K562 (cell line): ENCODE data around the gene TRIM10. TPM values are rescaled to one million over a fixed set of nuclear protein-coding genes. Genes with fewer than 3 reads are reported as not detected.

ENCODE experiments used
- ATAC-seq: fragments of 200-7000 bp; cut with Tn5 transposase; 3 replicates; pipeline ENCODE4 v1.9.1; 2020; ENCODE audit warnings: moderate library complexity
- BruUV-seq: library from RNA; stranded (reverse); fragments of 400-500 nt; replicated peaks from 2 replicates; lab custom pipeline; 2021; lab: Mats Ljungman, UMichigan
- CTCF ChIA-PET: fragments of 300-600 bp; formaldehyde crosslinking; extraction: SDS; loops from one replicate; lab custom pipeline; 2021; ENCODE audit warnings: low intra/inter-chr PET ratio; lab: Yijun Ruan, JAX
- POLR2A ChIA-PET: fragments of 300-600, 350-650 bp; sonication (Branson Sonifier 250); formaldehyde crosslinking; extraction: SDS; loops from one replicate; lab custom pipeline; 2021; ENCODE audit warnings: antibody characterized with exemption, inconsistent platforms; lab: Yijun Ruan, JAX
- DNase-seq, 4 experiments: peaks; one replicate each; pipeline versions ENCODE4 v3.0.0 to v3.0.0-alpha.2; 2011 to 2018; ENCODE audit warnings: low spot score in 3 of 4, mixed read lengths in 3 of 4; ENCODE audit errors: extremely low read depth in 1 of 4
- FAIRE-seq: peaks from 2 replicates; lab custom pipeline; 2011; peaks lifted over from hg19 to GRCh38; lab: Jason Lieb, UNC
- H2AFZ ChIP-seq: 2 replicates; pipeline ENCODE4 v1.6.0; 2011; ENCODE audit warnings: low read depth, low read length, control low read depth, inconsistent platforms
- H3K27ac ChIP-seq: fragments of 200-600 bp; 3 replicates; pipeline ENCODE4 v1.8.0; 2011; ENCODE audit warnings: low read depth, mild to moderate bottlenecking, control low read depth, inconsistent platforms, low read length, moderate library complexity, mixed read lengths; ENCODE audit errors: extremely low read depth
- H3K27me3 ChIP-seq, 2 experiments: fragments of 300-600 bp in 1 of 2; 2 replicates in 1 of 2; 3 replicates in 1 of 2; pipeline versions ENCODE4 v1.6.0 to v1.8.0; 2011; ENCODE audit warnings: inconsistent platforms in 2 of 2, low read length in 2 of 2, mild to moderate bottlenecking in 1 of 2, mixed read lengths in 1 of 2, moderate library complexity in 1 of 2; ENCODE audit not compliant: control insufficient read depth in 2 of 2, insufficient read depth in 2 of 2
- H3K36me3 ChIP-seq: fragments of 300-600 bp; 3 replicates; pipeline ENCODE4 v1.8.0; 2011; ENCODE audit warnings: mild to moderate bottlenecking, low read length, inconsistent platforms; ENCODE audit not compliant: control insufficient read depth, insufficient read depth
- H3K4me1 ChIP-seq, 2 experiments: fragments of 200-600 bp in 1 of 2; replicated peaks in 1 of 2; 2 replicates in 1 of 2; 3 replicates in 1 of 2; pipeline versions ENCODE4 v1.5.1 to v1.8.0; 2011; ENCODE audit warnings: inconsistent platforms in 2 of 2, low read length in 2 of 2, mild to moderate bottlenecking in 1 of 2, mixed read lengths in 1 of 2, moderate library complexity in 1 of 2; ENCODE audit not compliant: control insufficient read depth in 2 of 2, insufficient read depth in 2 of 2
- H3K4me2 ChIP-seq: 2 replicates; pipeline ENCODE4 v1.6.1; 2011; ENCODE audit warnings: low read length, control low read depth, inconsistent platforms, mixed read lengths; ENCODE audit not compliant: insufficient read depth
- H3K4me3 ChIP-seq: fragments of 200-600 bp; sonication (generic), shearing (Covaris generic); 2 replicates; pipeline ENCODE4 v1.5.1; 2016; ENCODE audit warnings: control low read depth, inconsistent platforms
- H3K79me2 ChIP-seq: fragments of 200-600 bp; 3 replicates; pipeline ENCODE4 v1.8.0; 2011; ENCODE audit warnings: low read length, inconsistent platforms; ENCODE audit not compliant: control insufficient read depth, insufficient read depth
- H3K9ac ChIP-seq, 2 experiments: 2 replicates each; pipeline versions ENCODE4 v1.6.0 to v1.6.1; 2011; ENCODE audit warnings: low read depth in 2 of 2, low read length in 2 of 2, control low read depth in 1 of 2, inconsistent platforms in 1 of 2, mild to moderate bottlenecking in 1 of 2, mixed read lengths in 1 of 2; ENCODE audit not compliant: insufficient read depth in 1 of 2
- H3K9me1 ChIP-seq: one replicate; pipeline ENCODE4 v1.6.0; 2011; ENCODE audit warnings: inconsistent platforms, mild to moderate bottlenecking, low read length, moderate library complexity; ENCODE audit not compliant: control insufficient read depth, insufficient read depth
- H3K9me3 ChIP-seq: replicated peaks from 2 replicates; pipeline ENCODE4 v1.5.1; 2011; ENCODE audit warnings: low read depth, low read length, inconsistent platforms; ENCODE audit not compliant: control insufficient read depth, insufficient read depth
- H4K20me1 ChIP-seq: replicated peaks from 2 replicates; pipeline ENCODE4 v1.6.1; 2011; ENCODE audit warnings: low read length, inconsistent platforms, mixed read lengths; ENCODE audit not compliant: control insufficient read depth, insufficient read depth
- ATF1 ChIP-seq, 2 experiments: fragments of 450-650 bp in 1 of 2; IDR thresholded peaks; 2 replicates each; pipeline ENCODE4 v1.6.1; 2016; ENCODE audit warnings: missing compliant biosample characterization in 1 of 2, missing genetic modification characterization in 1 of 2
- CBX3 ChIP-seq, 2 experiments: IDR thresholded peaks; 1 replicate in 1 of 2; 2 replicates in 1 of 2; pipeline ENCODE4 v1.6.1; 2012; ENCODE audit warnings: inconsistent platforms in 2 of 2, low read length in 2 of 2, borderline replicate concordance in 1 of 2, control low read depth in 1 of 2
- CXXC5 ChIP-seq: fragments of 250-450 bp; sonication (Bioruptor Pico); IDR thresholded peaks from 2 replicates; pipeline ENCODE4 v1.8.0; 2022; ENCODE audit warnings: inconsistent platforms, mild to moderate bottlenecking, moderate library complexity
- E2F3 ChIP-seq: fragments of 250-450 bp; sonication (Bioruptor Pico); IDR thresholded peaks from 2 replicates; pipeline ENCODE4 v1.4.0; 2020; ENCODE audit warnings: mild to moderate bottlenecking
- FOXA1 ChIP-seq: fragments of 450-650 bp; IDR thresholded peaks from 2 replicates; pipeline ENCODE4 v1.6.1; 2016; ENCODE audit warnings: mild to moderate bottlenecking, borderline replicate concordance
- JUNB ChIP-seq: fragments of 450-650 bp; formaldehyde crosslinking; conservative IDR thresholded peaks from 2 replicates; pipeline ENCODE4 v1.4.0; 2020; ENCODE audit warnings: mild to moderate bottlenecking
- KAT2B ChIP-seq: IDR thresholded peaks from one replicate; pipeline ENCODE4 v1.6.1; 2012; ENCODE audit warnings: low read depth, mild to moderate bottlenecking, control low read depth, inconsistent platforms, low read length, moderate library complexity
- POLR3G ChIP-seq: IDR thresholded peaks from 2 replicates; pipeline ENCODE4 v1.6.1; 2011; ENCODE audit not compliant: insufficient read length, insufficient replicate concordance; ENCODE audit errors: extremely low read depth
- PPARD ChIP-seq: fragments of 250-450 bp; sonication (Bioruptor Pico); IDR thresholded peaks from 2 replicates; pipeline ENCODE4 v1.8.0; 2022; ENCODE audit warnings: inconsistent platforms, mild to moderate bottlenecking, moderate library complexity
- SOX6 ChIP-seq: fragments of 450-650 bp; IDR thresholded peaks from 2 replicates; pipeline ENCODE4 v1.6.1; 2014; ENCODE audit warnings: mild to moderate bottlenecking
- STAG1 ChIP-seq: sonication (generic); formaldehyde crosslinking; IDR thresholded peaks from 2 replicates; pipeline ENCODE4 v1.5.0; 2020; ENCODE audit warnings: missing genetic modification reagents, borderline replicate concordance
- TRIM28 ChIP-seq: fragments of 450-650 bp; IDR thresholded peaks from 2 replicates; pipeline ENCODE4 v1.6.1; 2017
- XRCC5 ChIP-seq: fragments of 200-400 bp; formaldehyde crosslinking; IDR thresholded peaks from 2 replicates; pipeline ENCODE4 v1.6.1; 2017; ENCODE audit warnings: low read depth, mild to moderate bottlenecking, low read length
- ZC3H11A ChIP-seq: IDR thresholded peaks from 2 replicates; pipeline ENCODE4 v1.6.1; 2012; ENCODE audit warnings: low read depth, low read length, improper control_type of control experiment
- ZNF143 ChIP-seq: sonication (generic); formaldehyde crosslinking; IDR thresholded peaks from 2 replicates; pipeline ENCODE4 v1.9.0; 2022; ENCODE audit warnings: mild to moderate bottlenecking, missing genetic modification reagents
- ZNF583 ChIP-seq: fragments of 250-450 bp; sonication (Bioruptor Pico); IDR thresholded peaks from 2 replicates; pipeline ENCODE4 v1.4.0; 2020
- ZNF75A ChIP-seq: fragments of 450-650 bp; formaldehyde crosslinking; IDR thresholded peaks from 2 replicates; pipeline ENCODE4 v1.4.0; 2020; ENCODE audit warnings: mild to moderate bottlenecking
- WGBS: fragments of 100-300 bp; shearing (Covaris generic); methylation state at CpG from one replicate; pipeline ENCODE4 v1.1.6; 2016; ENCODE audit warnings: low coverage, mixed read lengths; ENCODE audit not compliant: insufficient coverage; ENCODE audit errors: missing lambda C conversion rate; 5-methylcytosine and 5-hydroxymethylcytosine counted together
- in situ Hi-C: fragments of 300-500 bp; cut with MboI; formaldehyde crosslinking; loops from 4 replicates; pipeline ENCODE4 v1.15.0; 2018; ENCODE audit warnings: inconsistent platforms, mixed read lengths
- intact Hi-C: fragments of 100-400 bp; cut with micrococcal nuclease; formaldehyde crosslinking; loops from 2 replicates; pipeline ENCODE4 v1.14.2; 2022
- polyA plus RNA-seq, 8 experiments: library from polyadenylated mRNA; depleted of rRNA in 4 of 8; stranded (reverse) in 5 of 8; unstranded in 3 of 8; fragments of >200 nt; fragmentation: Nextera tagmentation in 2 of 8; fragmentation: Illumina TruSeq in 1 of 8; extraction: Ambion mirVana in 2 of 8; extraction: Trizol in 1 of 8; gene quantifications; 2 replicates each; pipeline versions ENCODE4 v1.2.1 to v1.2.3, GENCODE V29; 2011 to 2014; ENCODE audit warnings: inconsistent platforms in 1 of 8, missing spikeins in 1 of 8
- total RNA-seq, 7 experiments: library from RNA; depleted of rRNA in 6 of 7; stranded (reverse); fragments of >200 nt in 6 of 7; fragmentation: Illumina TruSeq in 2 of 7; extraction: Trizol in 2 of 7; gene quantifications; 2 replicates each; pipeline versions ENCODE4 v1.2.1 to v1.2.3, GENCODE V29; 2011 to 2021; ENCODE audit warnings: low replicate concordance in 1 of 7
- TF ChIP-seq, protein P1 (sequence below): fragments of 450-650 bp; formaldehyde crosslinking; IDR thresholded peaks from 2 replicates; pipeline ENCODE4 v1.4.0; 2020; ENCODE audit warnings: mild to moderate bottlenecking

The TRIM10 gene
- total and polyA plus RNA-seq, 9 of the 15 experiments (the other 6 are each of a cell fraction or from before 2014, with no cell fraction given): 0.15 to 0.90 (median 0.36) TPM

DNA sequence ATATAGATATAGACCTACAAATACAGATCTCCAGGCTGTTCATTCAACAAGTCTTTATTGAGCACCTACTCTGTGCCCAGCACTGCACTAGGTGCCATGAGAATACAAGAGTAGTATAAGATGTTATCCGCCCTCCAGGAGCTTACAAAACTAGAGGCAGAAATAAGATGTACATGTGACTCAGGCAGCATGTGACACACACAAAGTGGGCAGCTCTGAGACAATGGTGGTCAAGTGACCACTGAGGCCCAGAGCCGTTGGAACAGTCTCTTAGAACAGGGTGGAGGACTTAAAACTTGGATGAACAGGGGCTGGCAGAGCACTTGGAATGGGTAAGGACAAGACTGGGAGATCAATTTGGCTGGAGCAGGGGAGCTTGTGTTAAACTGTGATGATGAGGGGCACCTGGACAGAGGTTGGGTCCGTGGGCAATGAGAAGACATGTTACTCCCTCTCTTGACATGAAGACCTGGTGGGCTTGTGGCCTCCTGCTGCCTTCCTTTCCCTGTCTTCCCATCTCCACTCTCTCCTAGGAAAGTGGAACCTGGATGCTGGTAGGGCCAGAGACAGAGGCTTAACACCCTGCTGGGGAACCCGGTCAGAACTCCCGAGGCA lies 23.5 kb upstream of the TRIM10 start:
- intact Hi-C loops (no loop called here), in situ Hi-C loops (no loop called here)
- TF ChIP-seq ZC3H11A (no peak), E2F3 (no peak), JUNB (no peak), ZNF583 (no peak)
- TF ChIP-seq, protein P1, sequence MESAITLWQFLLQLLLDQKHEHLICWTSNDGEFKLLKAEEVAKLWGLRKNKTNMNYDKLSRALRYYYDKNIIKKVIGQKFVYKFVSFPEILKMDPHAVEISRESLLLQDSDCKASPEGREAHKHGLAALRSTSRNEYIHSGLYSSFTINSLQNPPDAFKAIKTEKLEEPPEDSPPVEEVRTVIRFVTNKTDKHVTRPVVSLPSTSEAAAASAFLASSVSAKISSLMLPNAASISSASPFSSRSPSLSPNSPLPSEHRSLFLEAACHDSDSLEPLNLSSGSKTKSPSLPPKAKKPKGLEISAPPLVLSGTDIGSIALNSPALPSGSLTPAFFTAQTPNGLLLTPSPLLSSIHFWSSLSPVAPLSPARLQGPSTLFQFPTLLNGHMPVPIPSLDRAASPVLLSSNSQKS (CRISPR knock-in tag): no peak
- no peaks in the 10 kb centered on the region for H4K20me1 ChIP-seq
- no peaks in the 10 kb centered on the region for H3K9me1 ChIP-seq
- H3K4me2 ChIP-seq: no peak overlapping the region
- H3K27ac ChIP-seq: no peak overlapping the region
- peaks cover 9 to 39% of the 10 kb centered on the region in 2 experiments; a peak in 3 of 5 replicates for H3K27me3 ChIP-seq
- no peak overlapping the region for H2AFZ ChIP-seq
- no peaks in the 10 kb centered on the region for H3K9me3 ChIP-seq
- no peak overlapping the region for H3K4me3 ChIP-seq
- no peak for DNase-seq
- H3K9ac ChIP-seq: no peak overlapping the region
- WGBS: 9% methylated on average over 5 of the region's 5 CpGs
- no peak for ATAC-seq
- FAIRE-seq: no peak
- H3K4me1 ChIP-seq: no peaks in the 10 kb centered on the region
- ChIA-PET POLR2A (no interaction called here), CTCF (no interaction called here)
- no peaks in the 10 kb centered on the region for H3K79me2 ChIP-seq
- no TSS peak for BruUV-seq
- H3K36me3 ChIP-seq: no peaks in the 10 kb centered on the region

DNA sequence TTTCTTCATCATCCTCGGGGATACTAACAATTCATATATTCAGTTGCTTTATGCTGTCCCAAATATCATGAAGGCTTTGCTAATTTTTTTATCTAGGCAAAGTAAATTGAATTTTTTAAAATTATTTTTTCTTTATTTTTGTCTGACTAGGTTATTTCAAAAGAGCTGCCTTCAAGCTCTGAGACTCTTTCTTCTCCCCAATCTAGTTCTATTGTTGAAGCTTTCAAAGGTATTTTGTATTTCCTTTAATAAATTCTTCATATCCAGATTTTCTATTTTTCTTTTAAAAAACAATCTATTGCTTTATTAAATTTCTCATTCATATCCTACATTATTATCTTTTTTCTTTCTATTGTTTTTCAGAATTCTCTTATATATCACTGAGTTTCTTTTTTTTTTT lies 19.1 kb upstream of the TRIM10 start:
- no TSS peak for BruUV-seq
- in situ Hi-C loops: no loop called here

More for the DNA sequence above, 19.1 kb upstream of the TRIM10 start:
- ATAC-seq: no peak
- no peaks in the 10 kb centered on the region for H3K36me3 ChIP-seq
- H3K4me1 ChIP-seq: no peaks in the 10 kb centered on the region
- ChIA-PET CTCF (no interaction called here), POLR2A (interaction anchor here (0.8 kb wide), 1 partner anchor 15 kb away, joined by 4 read pairs; no protein-coding TSS in a partner anchor)
- no peak overlapping the region for H3K9ac ChIP-seq
- DNase-seq: no peak
- H2AFZ ChIP-seq: no peak overlapping the region
- no peak for FAIRE-seq
- H3K27ac ChIP-seq: no peak overlapping the region
- WGBS: 0% methylated on average over 1 of the region's 1 CpG
- TF ChIP-seq POLR3G: no peak
- TF ChIP-seq TRIM28: peak; percentile 51; the same call in 1 of the 2 replicates
- TF ChIP-seq CXXC5 (CRISPR knock-in tag): no peak
- no peak for TF ChIP-seq ATF1 (CRISPR knock-in tag; IDR thresholded peaks at IDR 0.05)
- TF ChIP-seq ATF1 (tag; IDR thresholded peaks at IDR 0.05): no peak
- no peak for TF ChIP-seq FOXA1
- TF ChIP-seq CBX3 (IDR thresholded peaks at IDR 0.05; ENCODE audit: borderline replicate concordance in 1 of 2, low read length in 2 of 2): peak in 1 of 2 experiments; percentile 73; a peak in 1 of 3 replicates
- no peak for TF ChIP-seq PPARD (CRISPR knock-in tag)
- no peak for TF ChIP-seq KAT2B
- TF ChIP-seq ZNF143 (CRISPR knock-in tag): no peak
- TF ChIP-seq ZNF75A: no peak
- no peak for TF ChIP-seq XRCC5
- no peak for TF ChIP-seq STAG1 (CRISPR knock-in tag)
- no peak for TF ChIP-seq SOX6
- H3K9me3 ChIP-seq: no peaks in the 10 kb centered on the region
- no peaks in the 10 kb centered on the region for H4K20me1 ChIP-seq
- no peaks in the 10 kb centered on the region for H3K79me2 ChIP-seq
- intact Hi-C loops: no loop called here
- H3K9me1 ChIP-seq: no peaks in the 10 kb centered on the region
- no peak overlapping the region for H3K4me3 ChIP-seq
- H3K27me3 ChIP-seq: peaks cover 0 to 20% of the 10 kb centered on the region in 2 experiments; a peak in 2 of 5 replicates
- H3K4me2 ChIP-seq: no peak overlapping the region
